Measurements from ENCODE around the gene PLA2G5.

The PLA2G5 gene

DNA sequence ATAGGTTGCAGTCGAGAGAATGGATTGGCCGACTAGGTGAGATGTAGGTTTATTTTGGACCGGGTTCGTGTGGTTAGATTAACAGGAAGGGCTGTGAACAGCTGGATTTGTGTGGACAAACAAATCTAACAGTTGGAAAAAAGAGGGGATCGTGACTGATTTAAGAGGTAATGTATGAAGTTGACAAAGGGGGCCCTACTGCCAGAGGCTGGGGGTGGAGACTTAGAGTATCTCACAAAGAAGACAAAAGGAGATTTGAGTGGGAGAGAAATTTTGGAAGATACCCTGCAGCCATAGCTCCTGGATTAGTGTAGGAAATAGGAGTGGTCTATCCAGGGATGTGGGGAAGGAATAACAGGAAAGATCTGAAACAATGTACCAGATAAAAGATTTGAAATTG is 38.8 kb upstream of the PLA2G5 start:
- no peak overlapping the region for H2AFZ ChIP-seq (ENCODE audit: low read depth, low read length)
- TF ChIP-seq, protein P1, sequence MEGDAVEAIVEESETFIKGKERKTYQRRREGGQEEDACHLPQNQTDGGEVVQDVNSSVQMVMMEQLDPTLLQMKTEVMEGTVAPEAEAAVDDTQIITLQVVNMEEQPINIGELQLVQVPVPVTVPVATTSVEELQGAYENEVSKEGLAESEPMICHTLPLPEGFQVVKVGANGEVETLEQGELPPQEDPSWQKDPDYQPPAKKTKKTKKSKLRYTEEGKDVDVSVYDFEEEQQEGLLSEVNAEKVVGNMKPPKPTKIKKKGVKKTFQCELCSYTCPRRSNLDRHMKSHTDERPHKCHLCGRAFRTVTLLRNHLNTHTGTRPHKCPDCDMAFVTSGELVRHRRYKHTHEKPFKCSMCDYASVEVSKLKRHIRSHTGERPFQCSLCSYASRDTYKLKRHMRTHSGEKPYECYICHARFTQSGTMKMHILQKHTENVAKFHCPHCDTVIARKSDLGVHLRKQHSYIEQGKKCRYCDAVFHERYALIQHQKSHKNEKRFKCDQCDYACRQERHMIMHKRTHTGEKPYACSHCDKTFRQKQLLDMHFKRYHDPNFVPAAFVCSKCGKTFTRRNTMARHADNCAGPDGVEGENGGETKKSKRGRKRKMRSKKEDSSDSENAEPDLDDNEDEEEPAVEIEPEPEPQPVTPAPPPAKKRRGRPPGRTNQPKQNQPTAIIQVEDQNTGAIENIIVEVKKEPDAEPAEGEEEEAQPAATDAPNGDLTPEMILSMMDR (IDR thresholded peaks at IDR 0.05; ENCODE audit: borderline replicate concordance, extremely low read depth, low read length, poor library complexity, severe bottlenecking) = no peak
- no peak for TF ChIP-seq EZH2 (IDR thresholded peaks at IDR 0.05; ENCODE audit: borderline replicate concordance, low read depth, low read length, severe bottlenecking)
- no peak overlapping the region for H3K4me2 ChIP-seq (ENCODE audit: insufficient read depth, low read length)
- peaks cover 4% of the 10 kb centered on the region for H3K27me3 ChIP-seq (ENCODE audit: insufficient read depth, low read length, poor library complexity)
- ATAC-seq (ENCODE audit: insufficient read depth, low read depth) (no peak), DNase-seq (no peak)
- no peaks in the 10 kb centered on the region for H3K4me1 ChIP-seq (ENCODE audit: insufficient read depth, low read length)
- H3K27ac ChIP-seq (ENCODE audit: low read length) = no peak overlapping the region
- no peak overlapping the region for H3K4me3 ChIP-seq (ENCODE audit: low read depth in 1 of 2, low read length in 2 of 2)
- no peaks in the 10 kb centered on the region for H4K20me1 ChIP-seq (ENCODE audit: insufficient read depth, low read length)
- no peaks in the 10 kb centered on the region for H3K36me3 ChIP-seq (ENCODE audit: insufficient read depth, low read length)
- H3K79me2 ChIP-seq (ENCODE audit: insufficient read depth, low read length) = no peaks in the 10 kb centered on the region
- H3K9me3 ChIP-seq (ENCODE audit: insufficient read depth, low read length, severe bottlenecking) = no peaks in the 10 kb centered on the region
- H3K9ac ChIP-seq (ENCODE audit: low read depth, low read length) = no peak overlapping the region

DNA sequence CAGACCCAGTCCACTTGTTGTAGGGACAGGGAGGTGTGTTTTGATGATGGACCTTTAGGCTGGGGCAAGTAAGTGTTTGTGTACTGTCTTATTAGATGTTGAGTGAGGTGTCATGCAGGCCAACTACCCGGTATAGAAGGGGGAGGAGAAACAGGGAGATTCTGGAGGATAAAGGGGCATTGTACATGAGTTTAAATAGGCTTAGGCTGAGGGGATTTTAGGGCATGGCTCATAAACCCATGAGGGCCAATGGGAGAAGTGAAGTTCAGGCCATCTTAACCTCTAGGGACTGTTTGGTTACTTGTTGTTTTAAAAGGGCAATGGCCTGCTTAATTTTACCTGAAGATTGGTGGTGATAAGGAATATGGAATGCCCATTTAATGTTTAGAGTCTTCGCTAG is 38.2 kb upstream of the PLA2G5 start:
- ATAC-seq (ENCODE audit: insufficient read depth, low read depth) = no peak

DNA sequence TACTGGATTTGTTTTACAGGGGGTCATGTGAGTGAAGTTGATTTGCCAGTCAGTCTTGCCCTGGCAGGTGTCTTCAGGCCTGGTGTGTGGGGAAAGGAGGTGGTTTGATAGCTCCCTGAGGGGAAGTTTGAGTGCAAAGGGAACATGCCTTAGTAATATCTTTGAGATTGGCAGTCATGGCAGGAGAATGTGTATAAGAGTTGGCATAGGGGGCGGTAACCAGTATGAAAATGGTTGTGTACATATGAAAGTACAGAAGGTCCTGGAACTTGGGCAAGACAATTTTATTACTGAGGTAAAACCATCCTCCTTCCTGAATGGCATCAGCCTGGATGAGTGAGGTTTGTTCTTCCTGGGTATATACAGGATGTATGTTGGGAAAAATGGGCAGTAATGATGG is 37.6 kb upstream of the PLA2G5 start:
- H3K27me3 ChIP-seq (ENCODE audit: insufficient read depth, low read length, poor library complexity) = peaks cover 4% of the 10 kb centered on the region
- H3K36me3 ChIP-seq (ENCODE audit: insufficient read depth, low read length) = no peaks in the 10 kb centered on the region
- TF ChIP-seq EZH2 (IDR thresholded peaks at IDR 0.05; ENCODE audit: borderline replicate concordance, low read depth, low read length, severe bottlenecking) = no peak
- no peaks in the 10 kb centered on the region for H3K9me3 ChIP-seq (ENCODE audit: insufficient read depth, low read length, severe bottlenecking)
- H3K4me2 ChIP-seq (ENCODE audit: insufficient read depth, low read length) = no peak overlapping the region
- H3K4me1 ChIP-seq (ENCODE audit: insufficient read depth, low read length) = no peaks in the 10 kb centered on the region
- H4K20me1 ChIP-seq (ENCODE audit: insufficient read depth, low read length) = no peaks in the 10 kb centered on the region
- ATAC-seq (ENCODE audit: insufficient read depth, low read depth) = no peak
- H3K79me2 ChIP-seq (ENCODE audit: insufficient read depth, low read length) = no peaks in the 10 kb centered on the region
- no peak for DNase-seq
- H3K4me3 ChIP-seq (ENCODE audit: low read depth in 1 of 2, low read length in 2 of 2) = no peak overlapping the region
- no peak overlapping the region for H2AFZ ChIP-seq (ENCODE audit: low read depth, low read length)
- no peak overlapping the region for H3K9ac ChIP-seq (ENCODE audit: low read depth, low read length)
- H3K27ac ChIP-seq (ENCODE audit: low read length) = no peak overlapping the region

More for the DNA sequence above, 38.2 kb upstream of the PLA2G5 start:
- Histone ChIP-seq H4K20me1 (ENCODE audit: insufficient read depth, low read length) (no peaks in the 10 kb centered on the region), H3K4me1 (ENCODE audit: insufficient read depth, low read length) (no peaks in the 10 kb centered on the region), H3K9ac (ENCODE audit: low read depth, low read length) (no peak overlapping the region), H3K4me3 (ENCODE audit: low read depth in 1 of 2, low read length in 2 of 2) (no peak overlapping the region), H3K4me2 (ENCODE audit: insufficient read depth, low read length) (no peak overlapping the region), H3K79me2 (ENCODE audit: insufficient read depth, low read length) (no peaks in the 10 kb centered on the region), H3K9me3 (ENCODE audit: insufficient read depth, low read length, severe bottlenecking) (no peaks in the 10 kb centered on the region), H3K36me3 (ENCODE audit: insufficient read depth, low read length) (no peaks in the 10 kb centered on the region), H3K27ac (ENCODE audit: low read length) (no peak overlapping the region), H2AFZ (ENCODE audit: low read depth, low read length) (no peak overlapping the region), H3K27me3 (ENCODE audit: insufficient read depth, low read length, poor library complexity) (peaks cover 4% of the 10 kb centered on the region)
- TF ChIP-seq, protein P1 (IDR thresholded peaks at IDR 0.05; ENCODE audit: borderline replicate concordance, extremely low read depth, low read length, poor library complexity, severe bottlenecking) = no peak
- no peak for TF ChIP-seq EZH2 (IDR thresholded peaks at IDR 0.05; ENCODE audit: borderline replicate concordance, low read depth, low read length, severe bottlenecking)
- no peak for DNase-seq

DNA sequence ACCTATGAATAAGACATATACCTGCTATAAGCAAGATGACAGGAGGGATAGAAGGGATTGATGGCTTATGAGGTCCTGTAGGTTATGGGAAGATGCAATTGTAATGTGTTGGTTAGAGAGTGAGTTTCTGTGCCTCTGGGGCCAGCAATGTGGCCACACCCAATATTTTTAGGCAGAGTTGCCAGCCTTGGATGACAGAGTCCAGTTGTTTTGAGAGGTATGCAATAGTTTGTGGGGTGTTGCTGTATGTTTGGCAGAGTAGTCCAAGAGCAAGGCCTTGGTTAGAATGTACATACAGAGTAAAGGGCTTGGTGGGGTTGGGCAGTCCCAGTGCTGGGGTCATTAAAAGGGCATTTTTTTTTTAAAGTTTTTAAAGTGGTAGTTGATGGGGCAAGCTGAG is 36.6 kb upstream of the PLA2G5 start:
- H3K27me3 ChIP-seq (ENCODE audit: insufficient read depth, low read length, poor library complexity) = peaks cover 4% of the 10 kb centered on the region
- H3K9ac ChIP-seq (ENCODE audit: low read depth, low read length) = no peak overlapping the region
- DNase-seq (no peak), ATAC-seq (ENCODE audit: insufficient read depth, low read depth) (no peak)
- no peaks in the 10 kb centered on the region for H4K20me1 ChIP-seq (ENCODE audit: insufficient read depth, low read length)
- H3K79me2 ChIP-seq (ENCODE audit: insufficient read depth, low read length) = no peaks in the 10 kb centered on the region
- H3K27ac ChIP-seq (ENCODE audit: low read length) = no peak overlapping the region
- TF ChIP-seq, protein P1 (IDR thresholded peaks at IDR 0.05; ENCODE audit: borderline replicate concordance, extremely low read depth, low read length, poor library complexity, severe bottlenecking) = no peak
- TF ChIP-seq EZH2 (IDR thresholded peaks at IDR 0.05; ENCODE audit: borderline replicate concordance, low read depth, low read length, severe bottlenecking) = no peak
- H2AFZ ChIP-seq (ENCODE audit: low read depth, low read length) = no peak overlapping the region
- H3K4me3 ChIP-seq (ENCODE audit: low read depth in 1 of 2, low read length in 2 of 2) = no peak overlapping the region
- no peaks in the 10 kb centered on the region for H3K9me3 ChIP-seq (ENCODE audit: insufficient read depth, low read length, severe bottlenecking)
- H3K4me2 ChIP-seq (ENCODE audit: insufficient read depth, low read length) = no peak overlapping the region
- no peaks in the 10 kb centered on the region for H3K4me1 ChIP-seq (ENCODE audit: insufficient read depth, low read length)
- H3K36me3 ChIP-seq (ENCODE audit: insufficient read depth, low read length) = no peaks in the 10 kb centered on the region

Measured in DND-41 (cell line).